Retinal pigment epithelial cell (primary cell): Measurements from ENCODE around the gene PLEKHM3.
"Not testable (repeated sequence)": the region's sequence is repeated elsewhere in the genome, so short reads cannot be mapped to it uniquely, and the experiment has no call there.

Experiments used
- DNase-seq: peaks from one replicate; pipeline ENCODE4 v3.0.0-alpha.2; 2010; ENCODE audit warnings: low read depth
- H3K4me3 ChIP-seq: 2 replicates; pipeline ENCODE4 v1.5.1; 2011; ENCODE audit warnings: mild to moderate bottlenecking, low read length, control low read depth, moderate library complexity
- TF ChIP-seq, protein P1 (sequence below): conservative IDR thresholded peaks from 2 replicates; pipeline ENCODE4 v1.5.1; 2011; ENCODE audit warnings: low read depth, low read length, control low read depth, inconsistent platforms

PLEKHM3 gene

DNA sequence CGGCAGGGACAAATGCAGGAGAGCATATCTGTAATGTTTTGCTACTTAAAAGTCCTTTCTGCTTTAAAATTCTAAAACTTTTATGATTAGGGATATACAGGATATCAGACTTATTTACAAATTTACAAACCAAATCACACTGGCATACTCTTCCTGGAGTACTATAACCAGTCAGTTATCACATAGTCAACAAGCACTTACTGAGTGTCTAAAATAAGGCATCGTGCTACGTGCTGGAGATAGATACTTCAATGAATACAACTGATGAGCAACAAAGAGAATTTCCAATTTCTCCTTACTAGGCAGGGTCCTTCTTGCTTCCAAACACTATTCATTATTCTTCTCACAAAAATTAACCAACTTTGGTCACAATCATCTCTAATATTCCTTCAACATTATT, 113.5 kb downstream of the PLEKHM3 start:
- TF ChIP-seq, protein P1, sequence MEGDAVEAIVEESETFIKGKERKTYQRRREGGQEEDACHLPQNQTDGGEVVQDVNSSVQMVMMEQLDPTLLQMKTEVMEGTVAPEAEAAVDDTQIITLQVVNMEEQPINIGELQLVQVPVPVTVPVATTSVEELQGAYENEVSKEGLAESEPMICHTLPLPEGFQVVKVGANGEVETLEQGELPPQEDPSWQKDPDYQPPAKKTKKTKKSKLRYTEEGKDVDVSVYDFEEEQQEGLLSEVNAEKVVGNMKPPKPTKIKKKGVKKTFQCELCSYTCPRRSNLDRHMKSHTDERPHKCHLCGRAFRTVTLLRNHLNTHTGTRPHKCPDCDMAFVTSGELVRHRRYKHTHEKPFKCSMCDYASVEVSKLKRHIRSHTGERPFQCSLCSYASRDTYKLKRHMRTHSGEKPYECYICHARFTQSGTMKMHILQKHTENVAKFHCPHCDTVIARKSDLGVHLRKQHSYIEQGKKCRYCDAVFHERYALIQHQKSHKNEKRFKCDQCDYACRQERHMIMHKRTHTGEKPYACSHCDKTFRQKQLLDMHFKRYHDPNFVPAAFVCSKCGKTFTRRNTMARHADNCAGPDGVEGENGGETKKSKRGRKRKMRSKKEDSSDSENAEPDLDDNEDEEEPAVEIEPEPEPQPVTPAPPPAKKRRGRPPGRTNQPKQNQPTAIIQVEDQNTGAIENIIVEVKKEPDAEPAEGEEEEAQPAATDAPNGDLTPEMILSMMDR: no peak
- H3K4me3 ChIP-seq: no peak overlapping the region
- no peak for DNase-seq

GRCh38 chr2:207911215-207911614, 114.1 kb downstream of the PLEKHM3 start:
- DNase-seq: no peak
- TF ChIP-seq, protein P1: no peak
- no peak overlapping the region for H3K4me3 ChIP-seq

DNA sequence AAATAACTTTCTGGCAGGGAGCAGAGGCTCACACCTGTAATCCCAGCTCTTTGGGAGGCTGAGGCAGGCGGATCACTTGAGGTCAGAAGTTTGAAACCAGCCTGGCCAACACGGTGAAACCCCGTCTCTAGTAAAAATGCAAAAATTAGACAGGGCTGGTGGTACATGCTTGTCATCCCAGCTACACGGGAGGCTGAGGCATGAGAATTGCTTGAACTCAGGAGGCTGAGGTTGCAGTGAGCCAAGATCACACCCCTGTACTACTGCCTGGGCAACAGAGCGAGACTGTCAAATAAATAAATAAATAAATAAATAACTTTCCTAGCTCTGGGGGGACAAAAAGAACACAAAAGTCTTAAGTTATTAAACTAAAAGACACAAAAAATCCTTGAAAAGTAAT, 118.8 kb downstream of the PLEKHM3 start:
- not testable (repeated sequence) for DNase-seq, H3K4me3 ChIP-seq

DNA sequence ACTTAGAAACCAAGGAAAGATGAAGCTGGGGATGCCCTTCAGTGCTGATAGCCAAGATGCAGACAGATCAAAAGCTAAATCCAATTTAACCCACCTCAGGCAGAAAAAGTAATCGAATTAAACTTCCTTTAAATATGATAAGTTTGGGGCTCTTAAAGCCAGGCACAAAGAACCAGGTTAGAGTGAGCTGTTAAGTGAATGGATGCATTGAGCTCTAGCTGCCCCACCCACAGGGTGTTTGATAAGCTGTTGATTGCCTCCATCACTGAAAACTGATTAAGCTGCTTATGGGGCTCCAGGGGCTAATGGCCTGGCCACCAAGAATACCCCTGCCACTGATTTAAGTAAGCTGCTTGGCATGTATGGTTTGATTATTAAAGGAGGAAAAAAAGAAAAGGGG, 119.8 kb downstream of the PLEKHM3 start:
- no peak for DNase-seq
- H3K4me3 ChIP-seq: no peak overlapping the region
- TF ChIP-seq, protein P1: no peak

DNA sequence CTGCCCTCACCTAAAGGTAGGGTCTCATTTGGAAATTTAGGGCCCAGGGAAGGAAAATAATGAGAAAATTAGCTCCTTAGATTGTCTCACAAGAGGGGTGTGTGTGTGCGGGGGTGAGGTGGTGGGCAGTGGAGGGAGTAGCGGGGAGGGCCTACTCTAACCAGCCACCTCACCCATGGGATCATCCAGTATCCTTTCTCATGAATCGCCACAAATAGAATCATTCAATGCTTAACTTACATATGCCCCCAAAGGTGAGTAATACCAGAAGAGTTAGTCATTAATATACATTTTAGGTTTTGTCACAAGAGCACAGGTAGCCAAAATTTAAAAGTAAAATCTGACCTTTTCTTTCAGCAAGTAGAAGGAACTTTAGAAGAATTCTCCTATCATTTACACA, 122.1 kb downstream of the PLEKHM3 start:
- H3K4me3 ChIP-seq: no peak overlapping the region
- no peak for DNase-seq
- TF ChIP-seq, protein P1: no peak

- no peak overlapping the region for H3K4me3 ChIP-seq
- TF ChIP-seq, protein P1: no peak
- no peak for DNase-seq
These were observed 122.5 kb downstream of the PLEKHM3 start for GRCh38 chr2:207902821-207903220.

GRCh38 chr2:207901829-207902228, 123.5 kb downstream of the PLEKHM3 start:
- TF ChIP-seq, protein P1: no peak
- no peak for DNase-seq
- H3K4me3 ChIP-seq: no peak overlapping the region

- TF ChIP-seq, protein P1: no peak
- no peak overlapping the region for H3K4me3 ChIP-seq
- DNase-seq: no peak
These were observed 123.9 kb downstream of the PLEKHM3 start for GRCh38 chr2:207901401-207901800.
